A549 treated with RU486 at 1 μM for 4 hours (cell line): ENCODE data around the gene PNPO. TPM values are rescaled to one million over a fixed set of nuclear protein-coding genes. Genes with fewer than 3 reads are reported as not detected.

Experiments
- total RNA-seq: library from RNA; stranded (reverse); fragments of 200-300 nt; extraction: Qiagen RNA extraction; gene quantifications from 5 replicates; pipeline ENCODE4 v1.2.3, GENCODE V29; 2022; ENCODE audit warnings: low read depth

The PNPO gene
- total RNA-seq, result 18.7 to 21.1 TPM (median 20.3 TPM) in 5 replicates

DNA sequence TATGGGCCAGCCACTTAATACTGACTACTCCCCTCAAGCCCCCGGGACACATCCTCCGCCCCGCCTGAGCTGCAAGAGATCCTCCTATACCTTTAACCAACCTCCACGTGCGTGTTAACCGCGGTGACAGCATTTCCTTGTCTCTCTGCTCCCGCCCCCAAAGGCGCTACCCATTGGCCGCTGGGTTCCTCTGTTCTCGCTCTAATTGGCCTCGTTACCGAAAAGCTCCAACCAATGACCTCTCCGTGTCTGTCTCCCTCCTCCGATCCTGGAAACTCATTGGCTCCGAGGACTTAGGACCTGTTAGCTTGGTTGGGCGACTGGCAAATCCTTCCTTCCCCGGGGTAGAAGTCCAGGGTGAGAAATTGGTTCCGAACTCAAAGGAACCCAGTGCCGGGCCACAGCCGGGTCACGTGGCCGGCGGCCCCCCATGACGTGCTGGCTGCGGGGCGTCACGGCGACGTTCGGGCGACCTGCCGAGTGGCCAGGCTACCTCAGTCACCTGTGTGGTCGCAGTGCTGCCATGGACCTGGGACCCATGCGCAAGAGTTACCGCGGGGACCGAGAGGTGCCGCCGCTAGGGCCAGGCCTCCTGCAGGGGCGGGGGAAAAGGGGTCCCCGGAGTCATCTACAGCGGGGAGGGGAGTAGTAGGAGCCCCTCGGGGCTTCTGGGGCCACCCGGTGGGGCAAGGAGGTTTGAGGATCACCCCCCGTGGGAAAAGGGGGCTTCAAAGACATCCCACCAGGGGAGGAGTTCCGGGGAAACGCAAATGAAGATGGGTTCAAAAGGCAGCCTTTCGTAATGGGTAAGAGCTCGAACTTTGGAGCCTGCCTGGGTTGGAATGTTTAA lies at the start of gene PNPO:
PNPO (plus strand) TSS at position 326 of the 850 bp plus-strand sequence; CDS start at position 431, 105 bp downstream.

DNA sequence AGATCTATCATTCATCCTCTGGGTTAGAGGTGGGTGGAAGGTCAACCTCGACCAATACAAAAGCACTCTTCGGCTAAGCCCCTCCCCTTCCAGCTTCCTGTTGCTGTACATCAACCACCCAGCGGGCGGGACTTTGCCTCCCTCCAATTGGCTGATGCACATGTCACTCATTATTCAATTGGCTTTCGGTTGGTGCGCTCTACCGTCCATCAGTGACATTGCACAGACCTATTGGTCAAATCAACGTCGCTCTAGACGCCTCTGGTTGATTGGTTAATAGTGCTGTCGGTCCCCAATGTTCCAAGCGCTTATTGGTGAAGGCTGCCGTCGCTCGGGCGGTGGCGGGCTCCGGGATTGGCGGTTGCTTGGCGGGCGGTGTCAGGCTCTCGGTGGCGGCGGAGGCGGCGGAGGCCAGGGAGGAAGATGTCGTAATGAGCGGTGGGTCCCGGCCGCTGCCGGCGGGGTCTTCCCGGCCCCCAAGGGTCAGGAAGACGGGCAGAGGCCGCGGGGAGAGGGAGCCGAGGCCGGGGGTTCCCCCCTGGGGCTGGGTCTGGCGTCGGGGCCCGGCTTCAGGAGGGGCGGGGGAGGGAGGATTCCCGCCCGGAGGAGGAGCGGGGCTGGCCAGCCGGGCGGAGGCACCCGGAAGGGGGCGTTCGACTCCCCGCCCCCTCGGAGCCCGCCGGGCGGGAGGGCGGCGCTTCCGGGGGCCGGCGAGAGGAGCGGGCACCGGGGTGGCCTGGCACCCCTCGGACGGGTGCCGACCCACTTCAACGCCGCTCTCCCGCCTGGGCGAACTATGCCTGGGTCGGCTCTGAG lies 45.3 kb upstream of the PNPO start, which contains the start of gene SP2:
SP2 (plus strand) TSS at position 381 of the 816 bp plus-strand sequence; CDS start at position 432, 51 bp downstream.

DNA sequence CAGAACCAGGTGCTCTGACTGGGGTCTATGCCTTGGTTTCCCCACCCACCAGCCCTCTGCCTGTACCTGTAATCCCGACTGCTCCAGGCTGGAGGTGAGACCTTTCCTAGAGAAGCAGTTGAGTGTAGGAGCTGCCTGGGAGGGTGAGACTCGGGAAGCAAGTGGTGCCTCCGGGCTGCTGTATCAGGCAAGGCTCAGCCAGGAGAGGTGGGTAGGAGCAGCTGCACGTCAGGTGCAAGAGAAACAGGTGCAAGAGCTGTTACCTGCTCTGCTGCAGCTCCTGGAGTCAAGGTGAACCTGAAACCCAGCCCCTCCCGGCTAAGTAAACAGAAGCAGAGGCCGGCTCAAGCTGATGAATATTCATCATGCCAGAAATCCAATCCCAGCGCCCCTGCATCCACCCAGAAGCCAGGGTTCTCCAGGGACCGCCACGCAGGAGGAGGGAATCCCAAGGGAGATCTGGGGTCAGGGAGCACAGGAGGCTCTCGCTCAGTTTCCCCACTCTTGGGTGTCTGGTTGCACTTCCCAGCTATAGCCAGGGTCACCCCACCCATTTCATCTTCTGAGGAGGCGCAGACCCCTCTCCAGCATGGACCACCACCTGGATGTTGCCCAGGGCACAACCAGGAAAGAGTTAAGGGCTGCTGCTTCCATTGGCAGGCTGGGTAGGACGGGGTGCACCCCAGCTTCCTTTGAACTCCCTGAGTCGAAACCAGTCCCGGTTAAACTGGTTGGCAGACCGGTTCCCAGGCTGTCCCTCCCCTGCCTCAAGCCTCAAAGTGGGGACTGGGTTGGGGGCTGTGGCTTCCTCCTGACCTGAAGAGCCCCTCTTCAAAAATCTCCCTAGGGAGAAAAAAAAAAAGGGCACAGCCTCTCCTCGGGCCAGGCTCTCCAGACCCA lies 16.5 kb downstream of the PNPO start, which contains the start of gene PRR15L:
PRR15L (minus strand) TSS at position 293 of the 900 bp plus-strand sequence. CDS start 4,649 bp downstream, outside the sequence.

DNA sequence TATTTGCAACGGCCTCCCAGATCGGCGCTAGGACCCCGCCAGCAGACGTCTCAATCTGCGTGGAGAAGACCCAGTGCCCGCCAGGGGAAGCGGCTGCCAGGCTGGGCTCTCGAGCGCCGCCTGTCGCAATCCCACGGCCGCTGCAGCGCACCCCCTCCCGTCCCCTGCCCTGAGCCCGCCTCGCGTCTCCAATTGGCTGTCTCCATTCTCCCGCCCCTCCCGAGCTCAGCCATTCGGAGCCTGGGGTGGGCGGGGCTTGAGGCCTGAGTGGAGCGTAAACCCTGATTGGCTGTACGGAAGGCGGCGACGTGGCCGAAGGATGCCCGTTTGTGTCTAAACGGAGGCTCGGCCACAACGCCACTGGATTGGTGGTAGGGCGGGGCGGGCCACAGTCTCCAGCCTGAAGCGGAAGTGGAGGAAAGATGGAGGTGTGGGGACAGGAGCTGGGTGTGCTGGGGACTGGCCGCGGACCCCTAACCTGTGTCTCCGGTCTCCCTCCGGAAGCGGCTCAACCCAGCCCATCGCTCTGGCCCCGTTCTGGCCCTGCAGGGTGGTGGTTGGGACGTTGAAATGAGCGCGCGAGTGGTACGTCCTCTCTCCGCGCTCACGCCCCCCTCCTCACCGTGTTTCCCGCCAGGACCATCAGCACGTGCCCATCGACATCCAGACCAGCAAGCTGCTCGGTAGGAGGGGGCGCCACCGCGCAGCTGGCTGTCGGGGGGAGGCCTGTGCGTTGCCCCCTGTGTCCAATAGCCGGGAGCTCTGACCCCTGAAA lies 29.5 kb downstream of the PNPO start, which contains the start of gene CDK5RAP3:
CDK5RAP3 (plus strand) TSS at position 389 of the 775 bp plus-strand sequence; CDS start at position 423, 34 bp downstream.

Other genes with a start within 250 kb of the PNPO start
- gene TBKBP1, start 247.4 kb upstream of the PNPO start, total RNA-seq, result 3.7 to 7.0 TPM (median 6.2 TPM) in 5 replicates
- gene TBX21, start 208.3 kb upstream of the PNPO start, total RNA-seq, result 0.10 TPM in 2 of 5 replicates, not detected in the others
- gene OSBPL7, start 119.8 kb upstream of the PNPO start, total RNA-seq, result 7.5 to 11.0 TPM (median 9.1 TPM) in 5 replicates
- gene MRPL10, start 110.0 kb upstream of the PNPO start, total RNA-seq, result 87.4 to 119 TPM (median 92.5 TPM) in 5 replicates
- 2.8 to 4.8 TPM (median 3.4 TPM) in 5 replicates for gene LRRC46, start 109.9 kb upstream of the PNPO start, total RNA-seq
- 28.7 to 40.0 TPM (median 33.7 TPM) in 5 replicates for gene SCRN2, start 100.3 kb upstream of the PNPO start, total RNA-seq
- 2.5 to 3.1 TPM (median 3.0 TPM) in 5 replicates for gene SP6, start 90.4 kb upstream of the PNPO start, total RNA-seq
- gene SP2, start 45.3 kb upstream of the PNPO start, total RNA-seq, result 15.7 to 18.9 TPM (median 18.4 TPM) in 5 replicates
- 0.08 to 0.33 TPM (median 0.12 TPM) in 5 replicates for gene PRR15L, start 16.3 kb downstream of the PNPO start, total RNA-seq
- 90.4 to 113 TPM (median 99.0 TPM) in 5 replicates for gene CDK5RAP3, start 29.5 kb downstream of the PNPO start, total RNA-seq
- 12.3 to 21.4 TPM (median 15.6 TPM) in 5 replicates for gene COPZ2, start 96.2 kb downstream of the PNPO start, total RNA-seq
- gene NFE2L1, start 106.8 kb downstream of the PNPO start, total RNA-seq, result 95.1 to 114 TPM (median 108 TPM) in 5 replicates
- gene CBX1, start 159.9 kb downstream of the PNPO start, total RNA-seq, result 76.8 to 117 TPM (median 90.4 TPM) in 5 replicates
- 26.9 to 28.1 TPM (median 27.5 TPM) in 5 replicates for gene SNX11, start 166.2 kb downstream of the PNPO start, total RNA-seq